Activated naive CD4-positive, alpha-beta T cell treated with Interleukin-2 at 50 U/mL for 16 hours (primary cell): ENCODE results near the gene EMX1.

Experiments used
- DNase-seq: peaks from one replicate; pipeline ENCODE4 v3.0.0-alpha.2; 2020

EMX1 gene

GRCh38 chr2:72926368-72926767, 9.0 kb downstream of the EMX1 start:
- no peak for DNase-seq

- no peak for DNase-seq
Observed at GRCh38 chr2:72926811-72927465, 9.6 kb downstream of the EMX1 start.

- no peak for DNase-seq
Observed at GRCh38 chr2:72927619-72928550, 10.6 kb downstream of the EMX1 start.

DNA sequence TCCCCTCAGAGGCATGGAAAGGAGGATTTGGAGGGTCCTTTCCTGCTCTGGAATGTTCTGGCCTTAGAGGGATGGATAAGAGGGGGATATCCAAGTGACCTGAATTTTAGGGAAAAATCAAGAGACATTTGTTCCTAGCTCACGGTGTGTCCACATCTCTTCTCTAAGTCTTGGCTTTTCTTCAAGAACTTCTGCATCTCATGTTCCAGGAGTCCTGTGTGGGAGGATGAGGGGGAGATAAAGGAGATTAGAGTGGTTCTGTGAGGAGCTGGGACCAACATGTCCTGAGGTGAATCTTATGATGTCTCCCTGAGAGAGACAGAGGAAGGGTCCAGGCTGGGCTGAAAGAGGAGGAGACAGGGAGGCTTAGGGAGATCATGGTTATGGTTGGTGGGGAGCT, 11.7 kb downstream of the EMX1 start:
- no peak for DNase-seq

GRCh38 chr2:72931280-72931910, 14.1 kb downstream of the EMX1 start:
- no peak for DNase-seq

DNA sequence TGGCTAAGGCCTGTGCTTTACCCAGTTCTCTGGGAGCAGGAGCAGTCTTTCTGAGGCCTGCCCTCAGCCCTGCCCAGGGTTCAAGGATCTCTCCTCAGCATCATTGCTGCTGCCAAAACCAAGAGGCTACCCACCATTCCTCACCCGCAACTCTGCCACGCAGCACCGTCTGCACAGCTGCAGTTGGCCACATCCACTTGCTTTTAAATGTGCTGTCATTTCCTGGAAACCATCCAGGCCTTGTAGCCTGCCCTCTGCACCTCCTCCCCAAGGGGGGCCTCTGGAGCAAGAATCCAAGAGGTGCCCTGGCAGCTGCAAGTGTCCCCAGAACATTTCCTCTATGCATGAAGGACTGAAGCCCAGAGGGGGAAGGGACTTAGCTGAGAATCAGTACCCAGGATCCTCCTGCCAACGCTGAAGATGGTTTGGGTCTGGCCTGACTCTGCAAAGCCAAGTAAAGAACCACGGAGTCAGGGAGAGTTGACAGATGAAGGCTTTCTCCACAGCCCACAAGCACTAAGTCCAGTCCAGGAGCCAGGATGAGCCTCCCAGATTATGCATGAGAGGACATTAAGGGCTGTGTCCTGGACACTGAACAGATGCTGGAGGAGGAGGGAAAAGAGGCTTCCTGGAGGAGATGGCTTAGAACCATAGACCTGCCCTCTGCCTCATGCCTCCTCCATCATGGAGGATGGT, 14.9 kb downstream of the EMX1 start:
- DNase-seq, result no peak

GRCh38 chr2:72932805-72933204, 15.5 kb downstream of the EMX1 start:
- no peak for DNase-seq

DNA sequence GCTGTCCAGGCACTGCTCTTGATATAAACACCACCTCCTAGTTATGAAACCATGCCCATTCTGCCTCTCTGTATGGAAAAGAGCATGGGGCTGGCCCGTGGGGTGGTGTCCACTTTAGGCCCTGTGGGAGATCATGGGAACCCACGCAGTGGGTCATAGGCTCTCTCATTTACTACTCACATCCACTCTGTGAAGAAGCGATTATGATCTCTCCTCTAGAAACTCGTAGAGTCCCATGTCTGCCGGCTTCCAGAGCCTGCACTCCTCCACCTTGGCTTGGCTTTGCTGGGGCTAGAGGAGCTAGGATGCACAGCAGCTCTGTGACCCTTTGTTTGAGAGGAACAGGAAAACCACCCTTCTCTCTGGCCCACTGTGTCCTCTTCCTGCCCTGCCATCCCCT, 15.9 kb downstream of the EMX1 start:
- no peak for DNase-seq

GRCh38 chr2:72933646-72934151, 16.4 kb downstream of the EMX1 start:
- no peak for DNase-seq

GRCh38 chr2:72934683-72935610, 17.6 kb downstream of the EMX1 start:
- DNase-seq, result no peak

- DNase-seq, result no peak
Observed at GRCh38 chr2:72935611-72935957, 18.3 kb downstream of the EMX1 start.

DNA sequence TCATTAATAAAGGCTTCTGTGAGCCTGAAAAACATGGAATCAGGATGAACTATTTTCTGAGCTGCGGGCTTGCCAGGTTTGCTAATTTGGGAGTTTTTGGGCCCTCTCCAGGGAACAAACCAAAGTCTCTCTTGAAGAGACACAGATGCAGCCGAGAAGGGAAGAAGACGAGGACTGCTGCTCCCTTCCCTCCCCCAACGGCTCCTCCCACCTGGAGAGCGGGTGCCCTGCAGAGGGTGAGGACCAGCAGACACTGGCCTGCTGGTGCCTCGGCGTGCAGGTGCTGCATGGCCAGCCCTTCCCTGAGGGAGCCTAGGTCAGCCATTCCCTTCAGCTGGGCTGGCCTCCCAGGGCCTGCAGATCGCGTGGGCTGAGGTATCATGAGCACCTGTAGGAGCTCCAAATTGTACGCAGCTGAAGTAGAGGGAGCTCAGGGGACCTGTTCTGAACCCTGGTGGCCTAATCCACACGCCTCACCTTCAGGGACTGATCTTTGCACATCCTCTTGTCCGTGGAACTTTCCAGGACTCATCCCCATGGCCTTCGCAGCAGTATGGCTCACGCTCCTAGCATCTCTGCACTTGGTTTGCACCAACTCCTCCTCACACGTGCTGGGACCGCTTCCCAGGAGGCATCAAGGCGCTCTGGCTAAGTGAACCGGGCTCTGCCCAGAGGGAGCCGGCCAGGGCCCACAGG, 19.5 kb downstream of the EMX1 start:
- DNase-seq, result no peak

GRCh38 chr2:72937356-72937669, 20.0 kb downstream of the EMX1 start:
- no peak for DNase-seq

GRCh38 chr2:72938455-72938854, 21.1 kb downstream of the EMX1 start:
- DNase-seq, result no peak

DNA sequence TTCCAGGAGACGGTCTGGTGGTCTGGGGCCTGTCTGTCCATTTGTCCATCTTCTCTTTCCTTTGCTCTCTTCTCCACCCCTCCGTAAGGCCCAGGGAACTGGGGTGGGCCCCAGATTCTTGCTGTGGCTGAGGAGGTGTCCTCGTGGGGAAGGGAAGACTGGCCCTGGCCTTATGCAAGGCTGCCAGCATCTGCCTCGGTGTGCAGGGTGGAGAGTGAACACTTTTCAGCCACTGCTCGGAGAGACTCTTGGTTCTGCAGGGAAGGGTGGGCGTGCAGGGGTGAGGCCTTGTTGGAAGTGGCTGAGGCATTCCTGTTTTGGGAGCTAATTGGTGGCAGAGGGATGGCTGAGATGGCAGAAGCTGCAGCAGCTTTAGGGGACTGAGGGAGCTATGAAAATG, 23.0 kb downstream of the EMX1 start:
- no peak for DNase-seq

DNA sequence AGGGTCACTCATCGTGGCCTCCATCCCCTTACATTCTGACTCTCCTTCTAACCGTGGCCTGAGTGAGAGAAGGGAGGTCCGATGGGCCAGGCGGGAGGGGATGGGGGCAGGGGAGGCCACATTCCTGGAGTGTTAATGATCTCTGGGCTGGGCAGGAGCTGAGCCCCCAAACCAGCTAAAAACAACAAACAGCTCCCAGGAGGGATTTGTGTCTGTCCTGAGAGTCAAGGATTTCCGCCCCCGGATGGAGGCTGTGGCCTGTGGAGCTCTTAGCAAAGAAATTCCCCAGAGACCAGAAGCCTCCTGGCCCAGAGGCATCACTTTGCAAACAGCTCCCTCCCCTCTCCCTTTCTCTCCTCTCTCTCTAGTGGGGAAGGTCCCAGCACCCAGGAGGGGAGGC, 23.5 kb downstream of the EMX1 start:
- DNase-seq, result no peak

DNA sequence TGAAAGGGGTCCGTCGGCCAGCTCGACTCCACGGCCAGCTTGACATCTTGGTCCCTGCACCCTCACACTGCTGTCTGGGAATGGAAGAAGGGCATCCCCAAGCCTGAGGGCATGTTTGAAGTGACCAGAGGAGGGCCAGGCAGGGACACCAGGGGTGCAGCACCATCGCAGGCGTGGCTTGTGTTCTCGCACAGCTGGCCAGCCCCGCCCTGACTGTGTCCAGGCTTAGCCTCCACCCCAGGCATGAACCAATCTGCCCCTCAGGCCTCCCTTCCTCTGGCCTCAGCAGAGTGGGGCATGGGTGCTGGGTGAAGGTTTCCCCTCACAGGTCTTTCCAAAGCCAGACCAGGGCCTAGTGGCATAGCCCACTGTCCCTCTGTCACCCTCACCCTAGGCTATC, 25.0 kb downstream of the EMX1 start:
- DNase-seq, result no peak

GRCh38 chr2:72942881-72943418, 25.6 kb downstream of the EMX1 start:
- DNase-seq, result no peak

- no peak for DNase-seq
Observed at GRCh38 chr2:72943540-72944395, 26.4 kb downstream of the EMX1 start.

- DNase-seq, result no peak
Observed at GRCh38 chr2:72944804-72945449, 27.6 kb downstream of the EMX1 start.
